Measurements from ENCODE around the gene ITPK1. TPM values are rescaled to one million over a fixed set of nuclear protein-coding genes. Genes with fewer than 3 reads are reported as not detected.

ITPK1 gene
- polyA plus RNA-seq, 1 of the 3 experiments (the other 2 are of a cell fraction) = 23.2 TPM

DNA sequence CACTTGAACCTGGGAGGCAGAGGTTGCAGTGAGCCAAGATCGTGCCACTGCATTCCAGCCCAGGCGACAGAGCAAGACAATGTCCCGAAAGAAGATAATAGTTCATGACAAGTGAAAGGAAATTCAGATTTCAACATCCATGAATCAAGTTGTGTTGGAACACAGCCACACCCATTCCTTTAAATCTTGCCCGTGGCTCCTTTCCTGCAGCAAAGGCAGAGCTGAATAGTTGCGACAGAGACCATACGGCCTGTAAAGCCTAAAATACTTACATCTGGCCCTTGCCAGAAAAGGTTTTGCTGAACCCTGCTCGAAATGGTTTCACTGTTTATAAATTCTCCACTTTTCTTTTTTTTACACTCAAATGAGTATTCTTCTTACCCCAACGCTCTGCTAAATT is 17.7 kb upstream of the ITPK1 start:
- Histone ChIP-seq H3K9ac (no peak overlapping the region), H3F3A (replicated peaks; ENCODE audit: insufficient read depth) (no peaks in the 10 kb centered on the region), H4K20me1 (ENCODE audit: insufficient read depth) (no peaks in the 10 kb centered on the region), H3K4me3 (ENCODE audit: low read depth in 2 of 2, low read length in 1 of 2) (no peak overlapping the region), H3K79me2 (ENCODE audit: insufficient read depth) (no peaks in the 10 kb centered on the region), H3K36me3 (replicated peaks in 1 of 2; ENCODE audit: control insufficient read depth in 1 of 2, insufficient read depth in 2 of 2, low read length in 1 of 2) (no peaks in the 10 kb centered on the region), H3K9me2 (no peaks in the 10 kb centered on the region), H3K27ac (ENCODE audit: low read depth in 2 of 2, low read length in 1 of 2) (no peak overlapping the region), H3K4me2 (no peak overlapping the region), H3K9me3 (no peaks in the 10 kb centered on the region), H2AFZ (ENCODE audit: low read depth) (no peak overlapping the region), H3K4me1 (ENCODE audit: control insufficient read depth in 1 of 2, insufficient read depth in 2 of 2, low read depth in 1 of 2, low read length in 1 of 2) (no peaks in the 10 kb centered on the region; a peak in 1 of 4 replicates), H3K27me3 (ENCODE audit: insufficient read depth) (no peaks in the 10 kb centered on the region)
- ChIA-PET CTCF (interaction anchor here (1.0 to 13.3 kb wide), 6 partner anchors 8 to 253 kb away, joined by 3 to 236 read pairs (median 11); partner anchors contain the start of gene ITPK1), POLR2A (no interaction called here)
- WGBS (ENCODE audit: low lambda C conversion rate) = 69% methylated on average over 8 of the region's 8 CpGs
- TF ChIP-seq, protein P1, sequence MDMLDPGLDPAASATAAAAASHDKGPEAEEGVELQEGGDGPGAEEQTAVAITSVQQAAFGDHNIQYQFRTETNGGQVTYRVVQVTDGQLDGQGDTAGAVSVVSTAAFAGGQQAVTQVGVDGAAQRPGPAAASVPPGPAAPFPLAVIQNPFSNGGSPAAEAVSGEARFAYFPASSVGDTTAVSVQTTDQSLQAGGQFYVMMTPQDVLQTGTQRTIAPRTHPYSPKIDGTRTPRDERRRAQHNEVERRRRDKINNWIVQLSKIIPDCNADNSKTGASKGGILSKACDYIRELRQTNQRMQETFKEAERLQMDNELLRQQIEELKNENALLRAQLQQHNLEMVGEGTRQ (IDR thresholded peaks at IDR 0.05; ENCODE audit: borderline replicate concordance, low read depth, low read length) = no peak
- TF ChIP-seq NFIC (IDR thresholded peaks at IDR 0.05; ENCODE audit: borderline replicate concordance) = no peak
- TF ChIP-seq FOSL2 (IDR thresholded peaks at IDR 0.05; ENCODE audit: borderline replicate concordance, low read depth) = no peak
- TF ChIP-seq GABPA (IDR thresholded peaks at IDR 0.05; ENCODE audit: low read depth) = no peak
- TF ChIP-seq RAD21 (IDR thresholded peaks at IDR 0.05; ENCODE audit: low read length) = no peak
- TF ChIP-seq SIN3A (IDR thresholded peaks at IDR 0.05; ENCODE audit: borderline replicate concordance, low read depth, low read length) = no peak
- TF ChIP-seq, protein P2, sequence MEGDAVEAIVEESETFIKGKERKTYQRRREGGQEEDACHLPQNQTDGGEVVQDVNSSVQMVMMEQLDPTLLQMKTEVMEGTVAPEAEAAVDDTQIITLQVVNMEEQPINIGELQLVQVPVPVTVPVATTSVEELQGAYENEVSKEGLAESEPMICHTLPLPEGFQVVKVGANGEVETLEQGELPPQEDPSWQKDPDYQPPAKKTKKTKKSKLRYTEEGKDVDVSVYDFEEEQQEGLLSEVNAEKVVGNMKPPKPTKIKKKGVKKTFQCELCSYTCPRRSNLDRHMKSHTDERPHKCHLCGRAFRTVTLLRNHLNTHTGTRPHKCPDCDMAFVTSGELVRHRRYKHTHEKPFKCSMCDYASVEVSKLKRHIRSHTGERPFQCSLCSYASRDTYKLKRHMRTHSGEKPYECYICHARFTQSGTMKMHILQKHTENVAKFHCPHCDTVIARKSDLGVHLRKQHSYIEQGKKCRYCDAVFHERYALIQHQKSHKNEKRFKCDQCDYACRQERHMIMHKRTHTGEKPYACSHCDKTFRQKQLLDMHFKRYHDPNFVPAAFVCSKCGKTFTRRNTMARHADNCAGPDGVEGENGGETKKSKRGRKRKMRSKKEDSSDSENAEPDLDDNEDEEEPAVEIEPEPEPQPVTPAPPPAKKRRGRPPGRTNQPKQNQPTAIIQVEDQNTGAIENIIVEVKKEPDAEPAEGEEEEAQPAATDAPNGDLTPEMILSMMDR (IDR thresholded peaks at IDR 0.05) = no peak
- DNase-seq = no peak

- 60% methylated on average over 8 of the region's 8 CpGs for WGBS (ENCODE audit: low lambda C conversion rate)
- H3K9ac ChIP-seq = no peak overlapping the region
- CTCF ChIA-PET = interaction anchor here (0.6 to 13.3 kb wide), 26 partner anchors 9 to 486 kb away, joined by 3 to 236 read pairs (median 4); partner anchors contain the start of genes CHGA and ITPK1
- H3K9me2 ChIP-seq = no peaks in the 10 kb centered on the region
- no peak overlapping the region for H3K27ac ChIP-seq (ENCODE audit: low read depth in 2 of 2, low read length in 1 of 2)
- no peaks in the 10 kb centered on the region for H3K27me3 ChIP-seq (ENCODE audit: insufficient read depth)
- no peaks in the 10 kb centered on the region; a peak in 1 of 4 replicates for H3K4me1 ChIP-seq (ENCODE audit: control insufficient read depth in 1 of 2, insufficient read depth in 2 of 2, low read depth in 1 of 2, low read length in 1 of 2)
- H3K9me3 ChIP-seq = no peaks in the 10 kb centered on the region
- no peaks in the 10 kb centered on the region for H3K79me2 ChIP-seq (ENCODE audit: insufficient read depth)
- TF ChIP-seq SMC3 (IDR thresholded peaks at IDR 0.05; ENCODE audit: low read depth, low read length) = peak; percentile 53
- TF ChIP-seq REST (IDR thresholded peaks at IDR 0.05; ENCODE audit: low read depth, low read length) = no peak
- no peak for TF ChIP-seq GATA2 (CRISPR knock-in tag; IDR thresholded peaks at IDR 0.05)
- TF ChIP-seq, protein P2 (IDR thresholded peaks at IDR 0.05) = peak; percentile 54
- TF ChIP-seq RAD21 (IDR thresholded peaks at IDR 0.05; ENCODE audit: low read length) = peak; percentile 54
- no peak for TF ChIP-seq FOSL2 (IDR thresholded peaks at IDR 0.05; ENCODE audit: borderline replicate concordance, low read depth)
- no peaks in the 10 kb centered on the region for H3F3A ChIP-seq (replicated peaks; ENCODE audit: insufficient read depth)
- DNase-seq = peak; percentile 63
- H3K36me3 ChIP-seq (replicated peaks in 1 of 2; ENCODE audit: control insufficient read depth in 1 of 2, insufficient read depth in 2 of 2, low read length in 1 of 2) = no peaks in the 10 kb centered on the region
- no peaks in the 10 kb centered on the region for H4K20me1 ChIP-seq (ENCODE audit: insufficient read depth)
- no peak overlapping the region for H3K4me2 ChIP-seq
- no peak overlapping the region for H2AFZ ChIP-seq (ENCODE audit: low read depth)
- no peak overlapping the region for H3K4me3 ChIP-seq (ENCODE audit: low read depth in 2 of 2, low read length in 1 of 2)
- POLR2A ChIA-PET = interaction anchor here (0.9 to 1.5 kb wide), 6 partner anchors 52 to 199 kb away, joined by 3 to 4 read pairs (median 3); partner anchors contain the start of genes LYSET and MOAP1
Observed at GRCh38 chr14:93132472-93133065, 16.8 kb upstream of the ITPK1 start.

All from SK-N-SH (cell line).